Panc1 (cell line): ENCODE data around the gene PCCA. TPM values are rescaled to one million over a fixed set of nuclear protein-coding genes. Genes with fewer than 3 reads are reported as not detected.

Source experiments
- ATAC-seq: fragments of 200-7000 bp; cut with Tn5 transposase; 2 replicates; pipeline ENCODE4 v1.9.1; 2020; ENCODE audit warnings: mild to moderate bottlenecking, moderate library complexity
- BruUV-seq: library from RNA; stranded (reverse); fragments of 400-500 nt; replicated peaks from 2 replicates; lab custom pipeline; 2021; lab: Mats Ljungman, UMichigan
- CTCF ChIA-PET: fragments of 300-600 bp; sonication (Branson Sonifier 250); formaldehyde crosslinking; loops from one replicate; lab custom pipeline; 2022; ENCODE audit warnings: antibody characterized with exemption; lab: Charles Lee
- POLR2A ChIA-PET: fragments of 300-600 bp; sonication (Branson Sonifier 250); formaldehyde crosslinking; loops from one replicate; lab custom pipeline; 2022; ENCODE audit warnings: antibody characterized with exemption; lab: Charles Lee
- DNase-seq: peaks from one replicate; pipeline ENCODE4 v3.0.0-alpha.2; 2010; ENCODE audit warnings: low read depth, low spot score
- H3K27ac ChIP-seq: 2 replicates; pipeline ENCODE4 v1.5.1; 2011; ENCODE audit warnings: mild to moderate bottlenecking, low read length, inconsistent platforms
- H3K27me3 ChIP-seq: fragments of 200-500 bp; sonication (Bioruptor generic); 2 replicates; pipeline ENCODE4 v1.6.0; 2014; ENCODE audit warnings: low read length, inconsistent platforms; ENCODE audit not compliant: control insufficient read depth, insufficient read depth
- H3K36me3 ChIP-seq: fragments of 200-500 bp; sonication (Bioruptor generic); 2 replicates; pipeline ENCODE4 v1.5.1; 2014; ENCODE audit warnings: inconsistent platforms, mild to moderate bottlenecking, low read length, moderate library complexity; ENCODE audit not compliant: control insufficient read depth, insufficient read depth
- H3K4me1 ChIP-seq: 2 replicates; pipeline ENCODE4 v1.5.1; 2011; ENCODE audit warnings: inconsistent platforms, mild to moderate bottlenecking, low read length, moderate library complexity; ENCODE audit not compliant: control insufficient read depth, insufficient read depth
- H3K4me3 ChIP-seq, 2 experiments: 2 replicates each; pipeline ENCODE4 v1.5.1; 2011 to 2012; ENCODE audit warnings: low read depth in 2 of 2, low read length in 2 of 2, mild to moderate bottlenecking in 2 of 2, inconsistent platforms in 1 of 2, moderate library complexity in 1 of 2
- H3K9me3 ChIP-seq: fragments of 200-500 bp; sonication (Bioruptor generic); 2 replicates; pipeline ENCODE4 v1.5.1; 2014; ENCODE audit warnings: low read depth, mild to moderate bottlenecking, inconsistent platforms, low read length, moderate library complexity; ENCODE audit not compliant: control insufficient read depth, insufficient read depth
- POLR2AphosphoS5 ChIP-seq: IDR thresholded peaks from 2 replicates; pipeline ENCODE4 v1.6.1; 2012; ENCODE audit warnings: mild to moderate bottlenecking, low read depth, low read length, moderate library complexity
- SIN3A ChIP-seq: IDR thresholded peaks from 2 replicates; pipeline ENCODE4 v1.6.1; 2012; ENCODE audit warnings: low read depth, mild to moderate bottlenecking, low read length, moderate library complexity, borderline replicate concordance; ENCODE audit not compliant: insufficient read depth
- TCF7L2 ChIP-seq: IDR thresholded peaks from 2 replicates; pipeline ENCODE4 v1.6.1; 2011; ENCODE audit warnings: mild to moderate bottlenecking, low read depth, low read length, inconsistent platforms
- in situ Hi-C: cut with HindIII; loops from 2 replicates; pipeline ENCODE4 v1.10.0; 2016; ENCODE audit warnings: low sequenced_read_pairs, low pct_unique_long_range_greater_than_20kb
- intact Hi-C: fragments of 100-400 bp; cut with micrococcal nuclease; formaldehyde crosslinking; loops from one replicate; pipeline ENCODE4 v1.10.0; 2022; ENCODE audit not compliant: unreplicated experiment
- total RNA-seq: library from RNA; stranded (reverse); gene quantifications from one replicate; pipeline ENCODE4 v1.2.1, GENCODE V29; 2021; ENCODE audit not compliant: unreplicated experiment
- TF ChIP-seq, protein P1 (sequence below): fragments of 450-650 bp; IDR thresholded peaks from 2 replicates; pipeline ENCODE4 v1.5.1; 2017; ENCODE audit warnings: mild to moderate bottlenecking
- TF ChIP-seq, protein P2 (sequence below), 2 experiments: IDR thresholded peaks; 2 replicates each; pipeline ENCODE4 v1.6.1; 2011 to 2012; ENCODE audit warnings: low read depth in 2 of 2, control low read depth in 1 of 2, low read length in 1 of 2, mild to moderate bottlenecking in 1 of 2, moderate library complexity in 1 of 2; ENCODE audit not compliant: insufficient read depth in 1 of 2

Gene PCCA
- total RNA-seq, 1 experiment from 2014 or later, result 14.7 TPM

- Histone ChIP-seq H3K27ac (0 out of 2 replicates have a peak overlapping the region, but pooled peaks have one; percentile 15), H3K36me3 (no peaks in the 10 kb centered on the region), H3K9me3 (no peaks in the 10 kb centered on the region), H3K27me3 (no peaks in the 10 kb centered on the region), H3K4me1 (no peaks in the 10 kb centered on the region), H3K4me3 (no peak overlapping the region)
- no peak for ATAC-seq
- intact Hi-C loops, result no loop called here
- TF ChIP-seq TCF7L2, result no peak
- TF ChIP-seq POLR2AphosphoS5, result no peak
- TF ChIP-seq SIN3A, result no peak
- TF ChIP-seq, protein P1, sequence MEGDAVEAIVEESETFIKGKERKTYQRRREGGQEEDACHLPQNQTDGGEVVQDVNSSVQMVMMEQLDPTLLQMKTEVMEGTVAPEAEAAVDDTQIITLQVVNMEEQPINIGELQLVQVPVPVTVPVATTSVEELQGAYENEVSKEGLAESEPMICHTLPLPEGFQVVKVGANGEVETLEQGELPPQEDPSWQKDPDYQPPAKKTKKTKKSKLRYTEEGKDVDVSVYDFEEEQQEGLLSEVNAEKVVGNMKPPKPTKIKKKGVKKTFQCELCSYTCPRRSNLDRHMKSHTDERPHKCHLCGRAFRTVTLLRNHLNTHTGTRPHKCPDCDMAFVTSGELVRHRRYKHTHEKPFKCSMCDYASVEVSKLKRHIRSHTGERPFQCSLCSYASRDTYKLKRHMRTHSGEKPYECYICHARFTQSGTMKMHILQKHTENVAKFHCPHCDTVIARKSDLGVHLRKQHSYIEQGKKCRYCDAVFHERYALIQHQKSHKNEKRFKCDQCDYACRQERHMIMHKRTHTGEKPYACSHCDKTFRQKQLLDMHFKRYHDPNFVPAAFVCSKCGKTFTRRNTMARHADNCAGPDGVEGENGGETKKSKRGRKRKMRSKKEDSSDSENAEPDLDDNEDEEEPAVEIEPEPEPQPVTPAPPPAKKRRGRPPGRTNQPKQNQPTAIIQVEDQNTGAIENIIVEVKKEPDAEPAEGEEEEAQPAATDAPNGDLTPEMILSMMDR, result no peak
- TF ChIP-seq, protein P2, sequence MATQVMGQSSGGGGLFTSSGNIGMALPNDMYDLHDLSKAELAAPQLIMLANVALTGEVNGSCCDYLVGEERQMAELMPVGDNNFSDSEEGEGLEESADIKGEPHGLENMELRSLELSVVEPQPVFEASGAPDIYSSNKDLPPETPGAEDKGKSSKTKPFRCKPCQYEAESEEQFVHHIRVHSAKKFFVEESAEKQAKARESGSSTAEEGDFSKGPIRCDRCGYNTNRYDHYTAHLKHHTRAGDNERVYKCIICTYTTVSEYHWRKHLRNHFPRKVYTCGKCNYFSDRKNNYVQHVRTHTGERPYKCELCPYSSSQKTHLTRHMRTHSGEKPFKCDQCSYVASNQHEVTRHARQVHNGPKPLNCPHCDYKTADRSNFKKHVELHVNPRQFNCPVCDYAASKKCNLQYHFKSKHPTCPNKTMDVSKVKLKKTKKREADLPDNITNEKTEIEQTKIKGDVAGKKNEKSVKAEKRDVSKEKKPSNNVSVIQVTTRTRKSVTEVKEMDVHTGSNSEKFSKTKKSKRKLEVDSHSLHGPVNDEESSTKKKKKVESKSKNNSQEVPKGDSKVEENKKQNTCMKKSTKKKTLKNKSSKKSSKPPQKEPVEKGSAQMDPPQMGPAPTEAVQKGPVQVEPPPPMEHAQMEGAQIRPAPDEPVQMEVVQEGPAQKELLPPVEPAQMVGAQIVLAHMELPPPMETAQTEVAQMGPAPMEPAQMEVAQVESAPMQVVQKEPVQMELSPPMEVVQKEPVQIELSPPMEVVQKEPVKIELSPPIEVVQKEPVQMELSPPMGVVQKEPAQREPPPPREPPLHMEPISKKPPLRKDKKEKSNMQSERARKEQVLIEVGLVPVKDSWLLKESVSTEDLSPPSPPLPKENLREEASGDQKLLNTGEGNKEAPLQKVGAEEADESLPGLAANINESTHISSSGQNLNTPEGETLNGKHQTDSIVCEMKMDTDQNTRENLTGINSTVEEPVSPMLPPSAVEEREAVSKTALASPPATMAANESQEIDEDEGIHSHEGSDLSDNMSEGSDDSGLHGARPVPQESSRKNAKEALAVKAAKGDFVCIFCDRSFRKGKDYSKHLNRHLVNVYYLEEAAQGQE (IDR thresholded peaks at IDR 0.05; ENCODE audit: insufficient read depth in 1 of 2, low read depth in 2 of 2, low read length in 1 of 2), result no peak
- ChIA-PET POLR2A (no interaction called here), CTCF (no interaction called here)
- no peak for DNase-seq
- no TSS peak for BruUV-seq
- in situ Hi-C loops, result no loop called here
These were observed 122.3 kb downstream of the PCCA start for GRCh38 chr13:100211016-100211710.

- H3K4me1 ChIP-seq, result no peaks in the 10 kb centered on the region
- in situ Hi-C loops (no loop called here), intact Hi-C loops (no loop called here)
- ChIA-PET CTCF (no interaction called here), POLR2A (no interaction called here)
- H3K4me3 ChIP-seq, result no peak overlapping the region
- ATAC-seq (no peak), DNase-seq (no peak)
- TF ChIP-seq, protein P1, result no peak
- no peaks in the 10 kb centered on the region for H3K9me3 ChIP-seq
- no peaks in the 10 kb centered on the region for H3K27me3 ChIP-seq
- no peak overlapping the region for H3K27ac ChIP-seq
- no peaks in the 10 kb centered on the region for H3K36me3 ChIP-seq
- BruUV-seq, result no TSS peak
These were observed 124.1 kb downstream of the PCCA start for GRCh38 chr13:100212904-100213553.
